AG04450 (cell line): ENCODE measurements around the gene MAP7. TPM values are rescaled to one million over a fixed set of nuclear protein-coding genes. Genes with fewer than 3 reads are reported as not detected.

Experiments
- CTCF ChIA-PET: fragments of 300-600, 350-600 bp; formaldehyde crosslinking; extraction: SDS; loops from one replicate; lab custom pipeline; 2022; ENCODE audit warnings: antibody characterized with exemption, inconsistent platforms; lab: Charles Lee
- POLR2A ChIA-PET: fragments of 350-600 bp; formaldehyde crosslinking; extraction: SDS; loops from one replicate; lab custom pipeline; 2021; ENCODE audit warnings: antibody characterized with exemption, inconsistent platforms; lab: Yijun Ruan, JAX
- DNase-seq: peaks from one replicate; pipeline ENCODE4 v3.0.0-alpha.2; 2011; ENCODE audit warnings: low read depth, low spot score
- H3K27ac ChIP-seq: one replicate; pipeline ENCODE4 v1.5.1; 2012; ENCODE audit warnings: low read depth, low read length, control low read depth
- H3K27me3 ChIP-seq: one replicate; pipeline ENCODE4 v1.6.0; 2012; ENCODE audit warnings: low read length; ENCODE audit not compliant: control insufficient read depth, insufficient read depth
- H3K4me3 ChIP-seq: 2 replicates; pipeline ENCODE4 v1.5.1; 2011; ENCODE audit warnings: mild to moderate bottlenecking, low read depth, low read length, control low read depth
- H3K9me3 ChIP-seq: 2 replicates; pipeline ENCODE4 v1.5.1; 2012; ENCODE audit warnings: low read length; ENCODE audit not compliant: control insufficient read depth, insufficient read depth
- CTCF ChIP-seq: IDR thresholded peaks from 2 replicates; pipeline ENCODE4 v1.5.1; 2011; ENCODE audit warnings: low read depth, low read length, control low read depth, inconsistent platforms
- polyA plus RNA-seq: library from polyadenylated mRNA; depleted of rRNA; stranded (reverse); fragments of >200 nt; gene quantifications from 2 replicates; pipeline ENCODE4 v1.2.3, GENCODE V29; 2011

The MAP7 gene
- polyA plus RNA-seq, 1 experiment = 0.30 TPM

DNA sequence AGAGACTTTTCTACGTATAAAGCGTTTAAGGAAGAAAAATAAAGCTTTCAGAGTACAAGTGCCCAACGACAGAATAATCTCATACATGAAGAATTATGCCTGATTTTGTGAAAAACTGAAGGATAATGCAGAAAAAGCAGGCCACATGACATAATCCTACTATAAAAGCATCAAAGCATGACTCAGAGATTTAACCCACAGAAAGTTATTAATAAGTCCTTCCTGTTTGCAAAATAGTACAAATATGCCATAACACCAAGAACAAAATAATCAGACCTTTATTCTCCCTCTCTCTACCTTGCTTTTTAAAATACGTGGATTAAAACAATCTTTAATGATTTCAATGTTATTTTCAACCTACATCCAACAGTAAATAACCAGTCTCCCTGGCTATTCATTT is 142.0 kb downstream of the MAP7 start:
- H3K4me3 ChIP-seq = no peak overlapping the region
- no peaks in the 10 kb centered on the region for H3K9me3 ChIP-seq
- TF ChIP-seq CTCF = no peak
- H3K27me3 ChIP-seq = peaks cover 2% of the 10 kb centered on the region
- CTCF ChIA-PET = interaction anchor here (0.7 kb wide), 1 partner anchor 21 kb away, joined by 3 read pairs; no protein-coding TSS in a partner anchor
- POLR2A ChIA-PET = no interaction called here
- no peak for DNase-seq
- no peak overlapping the region for H3K27ac ChIP-seq

DNA sequence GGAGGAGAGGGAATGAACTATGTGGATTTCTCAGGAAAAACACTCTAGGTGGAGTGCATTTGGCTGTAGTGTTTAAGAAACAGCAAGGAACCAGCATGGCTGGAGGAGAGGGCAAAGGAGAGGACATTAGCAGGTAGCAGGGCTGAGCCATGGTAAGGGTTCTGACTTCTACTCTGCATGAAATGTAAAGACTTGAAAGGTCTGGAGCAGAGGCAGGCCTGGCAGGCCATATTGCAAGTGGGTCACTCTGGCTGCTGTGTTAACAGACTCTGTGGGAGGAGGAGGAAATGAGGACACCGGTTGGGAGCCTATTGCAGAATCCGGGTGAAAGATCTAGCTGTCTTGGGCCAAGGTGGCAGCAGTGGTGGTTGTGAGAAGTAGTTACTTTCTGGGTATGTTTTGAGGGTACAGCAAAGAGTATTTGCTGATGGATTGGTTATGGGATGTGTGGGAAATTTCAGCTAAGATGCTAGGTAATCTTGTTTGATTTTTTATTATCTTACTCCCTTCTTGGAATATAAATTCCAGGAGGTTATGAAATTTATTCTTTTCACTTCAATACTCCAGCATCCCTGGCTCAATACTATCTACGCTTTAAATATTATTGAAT is 144.7 kb downstream of the MAP7 start:
- no peak for DNase-seq
- Histone ChIP-seq H3K9me3 (no peaks in the 10 kb centered on the region), H3K4me3 (no peak overlapping the region), H3K27ac (no peak overlapping the region), H3K27me3 (no peaks in the 10 kb centered on the region)
- no peak for TF ChIP-seq CTCF
- ChIA-PET CTCF (interaction anchor here (0.6 kb wide), 1 partner anchor 467 kb away, joined by 3 read pairs; no protein-coding TSS in a partner anchor), POLR2A (no interaction called here)

DNA sequence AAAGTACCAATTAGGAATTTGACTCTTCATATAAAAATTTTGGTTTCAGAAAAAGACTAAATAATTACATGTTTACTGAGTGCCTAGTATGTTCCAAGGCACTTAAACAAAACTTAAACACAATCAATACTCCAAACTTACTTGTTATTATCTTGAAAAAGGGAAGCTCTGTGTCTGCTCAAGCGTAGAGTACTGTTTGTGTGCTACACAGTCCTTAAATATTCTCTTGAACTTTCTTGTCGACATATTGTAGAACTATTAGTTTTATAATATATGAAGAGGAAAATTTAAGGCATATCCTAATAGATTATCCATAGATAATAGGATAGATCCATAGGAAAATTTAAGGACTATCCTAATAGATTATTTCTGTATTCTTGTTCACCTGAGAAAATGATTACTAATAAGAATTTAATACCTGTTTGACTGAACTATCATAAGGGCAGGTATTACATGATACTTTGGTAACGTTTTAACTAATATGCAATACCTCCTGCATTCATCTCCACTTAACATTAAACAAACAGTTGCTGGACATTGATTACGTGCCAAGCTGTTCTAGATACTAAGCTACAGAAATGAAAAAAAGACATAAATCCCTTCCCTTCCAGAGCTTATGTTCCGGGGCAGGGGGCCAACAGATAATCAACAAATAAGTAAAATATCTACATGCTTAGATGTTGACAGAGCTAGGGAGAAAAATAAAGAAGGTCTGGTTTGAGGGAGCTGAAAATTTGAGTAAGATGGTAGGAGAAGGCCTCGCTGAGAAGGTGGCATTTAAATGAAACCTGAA is 145.4 kb downstream of the MAP7 start:
- H3K9me3 ChIP-seq = no peaks in the 10 kb centered on the region
- no peak for DNase-seq
- POLR2A ChIA-PET = no interaction called here
- H3K27me3 ChIP-seq = no peaks in the 10 kb centered on the region
- H3K27ac ChIP-seq = no peak overlapping the region
- H3K4me3 ChIP-seq = no peak overlapping the region
- no peak for TF ChIP-seq CTCF
- CTCF ChIA-PET = interaction anchor here (0.8 kb wide), 1 partner anchor 87 kb away, joined by 3 read pairs; no protein-coding TSS in a partner anchor

- no peak overlapping the region for H3K27ac ChIP-seq
- ChIA-PET POLR2A (interaction anchor here (1.1 kb wide), 1 partner anchor 114 kb away, joined by 6 read pairs; the partner anchor contains the start of gene BCLAF1), CTCF (interaction anchor here (0.7 to 0.8 kb wide), 2 partner anchors 31 to 86 kb away, joined by 3 to 7 read pairs; no protein-coding TSS in a partner anchor)
- H3K27me3 ChIP-seq = no peaks in the 10 kb centered on the region
- H3K4me3 ChIP-seq = no peak overlapping the region
- no peak for TF ChIP-seq CTCF
- no peak for DNase-seq
- H3K9me3 ChIP-seq = no peaks in the 10 kb centered on the region
These were observed 146.2 kb downstream of the MAP7 start for GRCh38 chr6:136404007-136404406.
